ELF-1 (cell line): Measurements from ENCODE around the gene RNU6-9.

Experiments
- DNase-seq: peaks from one replicate; pipeline ENCODE4 v3.0.0-alpha.2; 2016; ENCODE audit warnings: low read depth, low spot score

RNU6-9 gene

DNA sequence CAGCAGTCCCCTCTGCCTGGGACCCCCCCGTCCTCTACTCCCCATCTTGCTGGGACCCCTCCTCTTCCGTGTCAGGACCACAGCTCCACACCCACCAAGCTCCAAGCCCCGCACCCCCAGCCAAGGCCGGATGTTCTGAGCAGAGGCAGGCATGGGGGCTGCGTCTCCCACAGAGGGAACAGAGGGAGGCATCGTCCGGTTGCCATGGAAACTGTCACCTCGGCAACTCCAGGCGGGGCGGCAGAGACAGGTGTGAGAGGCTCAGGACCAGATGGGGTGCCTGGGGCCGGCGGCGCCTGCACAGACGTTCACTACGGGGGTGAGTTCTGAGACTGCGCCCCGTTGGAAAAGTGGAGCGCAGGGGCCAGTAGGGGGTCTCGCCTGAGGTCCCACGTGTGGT lies 5.4 kb downstream of the RNU6-9 start:
- DNase-seq, result no peak

- no peak for DNase-seq
These were observed 6.2 kb downstream of the RNU6-9 start for GRCh38 chr19:899336-900042.

- no peak for DNase-seq
These were observed 6.7 kb downstream of the RNU6-9 start for GRCh38 chr19:900043-900301.

GRCh38 chr19:900302-901111 lies 7.2 kb downstream of the RNU6-9 start:
- peak; percentile 45 for DNase-seq

DNA sequence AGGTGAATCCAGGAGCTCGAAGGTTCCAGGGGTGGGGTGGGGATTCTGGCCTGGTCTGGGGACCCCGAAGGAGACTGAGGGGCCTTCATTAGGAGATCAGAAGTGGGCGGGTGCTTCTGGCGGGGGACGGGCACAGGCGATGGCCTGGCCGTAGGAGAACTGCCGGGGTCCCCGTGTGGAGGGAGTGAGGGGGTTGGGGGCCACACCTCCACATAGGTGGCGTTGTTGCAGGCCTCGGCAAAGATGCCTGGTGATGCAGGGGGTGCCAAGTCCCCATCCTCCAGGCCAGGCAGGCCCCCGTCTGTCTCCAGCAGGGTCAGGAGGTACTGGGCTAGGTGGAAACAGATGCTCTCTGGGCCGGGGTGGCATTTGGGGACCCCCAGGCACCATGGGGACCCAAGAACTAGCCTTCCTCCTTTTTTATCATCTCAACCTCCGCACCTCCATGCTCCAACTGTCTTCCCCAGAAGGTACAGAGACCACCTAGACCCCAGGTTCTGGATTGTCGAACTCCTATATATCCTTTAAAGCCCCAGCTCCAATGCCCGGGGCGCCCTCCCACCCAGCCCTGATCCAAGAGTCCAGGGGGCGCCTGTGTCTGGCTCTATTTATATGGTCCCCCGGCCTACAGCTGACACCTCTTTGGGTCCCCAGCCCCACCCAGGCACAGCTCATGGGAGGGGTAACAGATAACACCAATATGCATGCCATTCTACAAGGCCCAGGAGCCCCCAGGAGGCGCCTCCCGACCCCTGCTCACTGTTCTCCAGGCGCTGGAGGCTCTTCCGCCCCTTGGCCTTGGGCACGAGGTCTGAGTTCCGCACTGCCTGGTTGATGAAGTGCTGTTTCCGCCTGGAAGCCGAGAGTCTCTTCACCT lies 8.2 kb downstream of the RNU6-9 start:
- no peak for DNase-seq

DNA sequence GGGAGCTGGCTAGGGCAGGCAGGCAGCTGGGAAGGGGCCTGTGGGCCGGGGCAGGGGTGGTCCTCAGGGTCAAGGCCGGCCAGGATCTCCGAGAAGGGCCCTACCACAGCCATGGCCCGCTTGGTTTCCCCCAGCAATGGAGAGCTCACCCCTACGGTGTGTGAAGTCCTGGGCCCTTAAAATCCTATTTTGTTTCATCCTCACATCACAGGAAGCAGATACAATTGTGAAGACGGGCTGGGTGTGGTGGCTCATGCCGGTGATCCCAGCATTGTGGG lies 8.7 kb downstream of the RNU6-9 start:
- DNase-seq, result no peak

DNA sequence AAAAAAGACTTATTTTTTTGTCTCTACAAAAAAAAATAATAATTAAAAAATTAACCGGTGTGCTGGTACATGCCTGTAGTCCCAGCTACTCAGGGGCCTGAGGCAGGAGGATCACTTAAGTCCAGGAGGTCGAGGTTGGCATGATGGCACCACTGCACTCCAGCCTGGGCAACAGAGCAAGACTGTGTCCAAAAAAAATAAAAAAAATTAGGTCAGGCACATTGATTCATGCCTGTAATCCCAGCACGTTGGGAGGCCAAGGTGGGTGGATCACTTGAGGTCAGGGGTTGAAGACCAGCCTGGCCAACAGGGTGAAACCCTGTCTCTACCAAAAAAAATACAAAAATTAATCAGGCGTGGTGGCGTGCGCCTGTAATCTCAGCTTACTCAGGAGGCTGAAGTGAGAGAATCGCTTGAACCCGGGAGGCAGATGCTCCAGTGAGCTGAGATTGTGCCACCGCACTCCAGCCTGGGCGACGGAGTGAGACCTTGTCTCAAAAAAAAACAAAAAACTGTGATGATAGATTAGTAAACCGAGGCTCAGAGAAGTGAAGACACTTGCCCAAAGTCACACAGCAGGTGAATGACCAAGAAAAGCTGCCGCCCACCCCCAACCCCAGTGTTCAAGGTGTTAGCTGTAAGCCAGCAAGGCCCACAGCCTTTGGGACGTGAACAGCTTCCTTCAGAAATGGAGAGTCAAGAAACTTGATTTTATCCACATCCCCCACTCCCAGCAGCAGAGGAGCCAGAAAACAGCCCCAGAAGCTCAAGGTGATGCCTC lies 9.4 kb downstream of the RNU6-9 start:
- no peak for DNase-seq

DNA sequence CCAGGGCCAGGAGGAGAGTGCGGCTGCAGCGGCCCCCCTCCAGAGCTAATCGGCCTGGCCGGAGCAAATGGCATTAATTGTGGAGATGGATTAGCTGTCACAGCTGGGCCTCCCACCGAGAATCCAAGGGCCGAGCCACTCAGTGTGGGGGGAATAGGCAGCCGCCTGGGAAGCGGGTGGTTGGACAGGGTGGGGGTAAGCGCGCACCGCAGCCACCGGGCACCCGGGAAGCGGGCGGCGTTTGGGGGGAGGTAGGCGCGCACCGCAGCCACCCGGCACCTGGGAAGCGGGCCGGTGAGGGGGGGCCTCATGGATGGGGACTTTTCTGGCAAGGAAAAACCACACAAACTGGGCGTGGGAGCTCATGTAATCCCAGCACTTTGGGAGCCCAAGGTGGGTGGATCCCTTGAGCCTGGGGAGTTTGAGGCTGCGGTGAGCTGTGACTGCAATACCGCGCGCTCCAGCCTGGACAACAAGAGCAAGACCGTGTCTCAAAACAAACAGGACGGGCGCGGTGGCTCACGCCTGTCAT lies 10.0 kb downstream of the RNU6-9 start:
- peak; percentile 57 for DNase-seq

DNA sequence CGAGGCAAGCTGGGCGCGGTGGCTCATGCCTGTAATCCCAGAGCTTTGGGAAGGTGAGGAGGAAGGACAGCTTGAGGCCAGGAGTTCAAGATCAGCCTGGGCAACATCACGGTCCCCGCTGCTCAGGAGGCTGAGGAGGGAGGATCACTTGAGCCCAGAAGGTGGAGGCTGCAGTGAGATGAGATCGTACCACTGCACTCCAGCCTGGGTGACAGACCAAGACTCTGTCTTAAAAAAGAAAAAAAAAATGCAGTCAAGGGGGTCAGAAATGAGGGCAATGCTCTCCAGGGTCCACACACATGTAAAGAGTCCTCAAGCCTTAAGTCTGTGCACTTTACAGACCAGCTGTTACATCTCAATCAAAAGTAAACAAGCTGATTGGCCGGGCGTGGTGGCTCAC lies 11.3 kb downstream of the RNU6-9 start:
- no peak for DNase-seq

GRCh38 chr19:906480-906879 lies 13.2 kb downstream of the RNU6-9 start:
- no peak for DNase-seq

GRCh38 chr19:907183-907853 lies 14.0 kb downstream of the RNU6-9 start:
- DNase-seq, result no peak

DNA sequence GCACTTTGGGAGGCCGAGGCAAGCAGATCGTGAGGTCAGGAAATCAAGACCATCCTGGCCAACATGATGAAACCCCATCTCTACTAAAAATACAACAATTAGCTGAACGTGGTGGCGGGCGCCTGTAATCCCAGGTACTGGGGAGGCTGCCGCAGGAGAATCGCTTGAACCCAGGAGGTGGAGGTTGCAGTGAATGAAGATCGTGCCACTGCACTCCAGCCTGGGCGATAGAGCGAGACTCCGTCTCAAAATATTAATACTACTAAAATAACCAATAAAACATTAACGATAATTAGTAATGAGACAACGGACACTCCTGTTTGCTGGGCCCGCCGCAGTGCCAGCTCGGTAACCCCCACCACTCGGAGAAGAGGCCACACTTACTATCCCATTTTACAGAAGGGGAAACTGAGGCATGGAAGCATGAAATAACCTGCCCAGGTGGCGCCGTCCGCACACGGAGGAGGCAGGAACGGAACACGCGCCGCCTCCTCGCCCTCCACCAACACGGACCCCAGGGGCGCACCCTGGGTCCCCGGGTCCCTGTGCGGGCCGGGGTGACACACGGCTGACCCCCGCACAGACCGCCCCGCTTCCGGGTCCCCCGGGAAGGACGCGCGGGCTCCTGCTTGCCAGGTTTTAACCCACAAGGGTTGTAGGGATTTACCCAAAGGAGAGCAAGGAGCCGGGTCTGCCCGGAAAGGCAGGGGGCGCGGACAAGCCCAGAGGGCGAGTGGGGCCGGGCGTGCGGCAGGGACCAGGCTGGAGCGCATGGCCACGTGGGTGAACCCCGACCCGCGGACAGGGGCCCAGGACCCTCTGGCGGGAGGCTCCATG lies 18.1 kb downstream of the RNU6-9 start:
- DNase-seq, result no peak

DNA sequence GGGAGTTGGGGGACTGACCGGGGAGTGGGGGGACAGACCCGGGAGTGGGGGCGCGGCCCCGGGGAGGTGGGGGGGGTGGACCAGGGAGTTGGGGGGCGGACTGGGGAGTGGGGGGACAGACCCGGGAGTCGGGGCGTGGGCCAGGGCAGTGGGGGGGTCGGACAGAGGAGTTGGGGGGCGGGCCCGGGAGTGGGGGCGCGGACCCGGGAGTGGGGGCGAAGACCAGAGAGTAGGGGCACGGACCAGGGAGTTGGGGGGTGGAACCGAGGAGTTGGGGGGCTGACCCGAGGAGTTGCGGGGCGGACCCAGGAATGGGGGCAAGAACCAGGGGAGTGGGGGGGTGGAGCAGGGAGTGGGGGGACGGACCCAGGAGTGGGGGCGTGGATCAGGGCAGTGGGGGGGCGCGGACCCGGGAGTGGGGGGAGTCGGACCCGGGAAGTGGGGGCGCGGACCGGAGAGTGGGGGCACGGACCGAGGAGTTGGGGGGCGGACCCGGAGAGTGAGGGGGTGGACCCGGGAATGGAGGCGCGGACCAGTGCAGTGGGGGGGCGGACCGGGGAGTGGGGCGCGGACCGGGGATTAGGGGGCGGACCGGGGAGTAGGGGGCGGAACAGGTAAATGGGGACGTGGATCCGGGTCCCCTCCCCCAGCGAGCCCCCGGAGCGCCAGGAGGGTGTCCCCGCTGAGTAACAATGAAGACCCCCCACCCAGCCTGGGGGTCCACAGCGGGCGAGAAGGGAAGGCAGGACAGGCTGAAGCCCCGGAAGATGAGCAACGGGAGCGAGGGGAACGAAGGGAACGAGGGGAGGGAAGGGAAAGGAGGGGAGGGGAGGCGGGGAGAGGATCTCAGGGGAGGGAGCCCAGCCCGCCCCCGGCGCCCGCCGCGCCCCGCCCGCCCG lies 19.1 kb downstream of the RNU6-9 start:
- DNase-seq, result no peak

DNA sequence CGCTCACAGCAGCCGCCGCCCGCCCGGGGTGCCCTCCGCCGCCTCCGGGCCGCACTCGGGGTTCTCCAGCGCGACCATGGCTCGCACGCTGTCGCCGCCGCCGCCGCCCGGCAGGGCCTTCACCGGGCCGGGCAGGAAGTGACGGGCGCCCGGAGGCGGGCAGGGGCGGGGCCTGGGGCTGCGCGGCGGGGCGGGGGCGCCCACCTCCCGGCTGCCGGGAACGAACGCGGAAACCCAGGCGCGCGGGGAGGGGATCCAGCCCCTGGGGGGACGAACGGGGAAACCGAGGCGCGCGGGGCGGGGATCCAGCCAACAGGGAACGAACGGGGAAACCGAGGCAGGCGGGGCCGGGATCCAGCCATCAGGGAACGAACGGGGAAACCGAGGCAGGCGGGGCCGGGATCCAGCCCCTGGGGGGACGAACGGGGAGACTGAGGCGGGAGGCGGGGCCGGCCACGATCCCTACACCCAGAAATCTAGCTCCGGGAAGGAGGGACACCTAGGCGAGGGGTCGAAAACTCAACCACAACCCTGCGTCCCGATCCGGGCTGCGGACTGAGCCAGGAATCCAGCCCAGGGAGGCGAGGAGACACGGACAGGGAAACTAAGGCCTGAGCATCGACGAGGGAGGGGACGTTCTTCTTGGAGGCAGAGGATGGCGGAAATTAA lies 19.9 kb downstream of the RNU6-9 start, which contains the start of gene R3HDM4:
TSS of gene R3HDM4 (minus strand) at position 140 of the 669 bp plus-strand sequence. CDS start at position 78, 62 bp downstream.
- DNase-seq, result no peak

DNA sequence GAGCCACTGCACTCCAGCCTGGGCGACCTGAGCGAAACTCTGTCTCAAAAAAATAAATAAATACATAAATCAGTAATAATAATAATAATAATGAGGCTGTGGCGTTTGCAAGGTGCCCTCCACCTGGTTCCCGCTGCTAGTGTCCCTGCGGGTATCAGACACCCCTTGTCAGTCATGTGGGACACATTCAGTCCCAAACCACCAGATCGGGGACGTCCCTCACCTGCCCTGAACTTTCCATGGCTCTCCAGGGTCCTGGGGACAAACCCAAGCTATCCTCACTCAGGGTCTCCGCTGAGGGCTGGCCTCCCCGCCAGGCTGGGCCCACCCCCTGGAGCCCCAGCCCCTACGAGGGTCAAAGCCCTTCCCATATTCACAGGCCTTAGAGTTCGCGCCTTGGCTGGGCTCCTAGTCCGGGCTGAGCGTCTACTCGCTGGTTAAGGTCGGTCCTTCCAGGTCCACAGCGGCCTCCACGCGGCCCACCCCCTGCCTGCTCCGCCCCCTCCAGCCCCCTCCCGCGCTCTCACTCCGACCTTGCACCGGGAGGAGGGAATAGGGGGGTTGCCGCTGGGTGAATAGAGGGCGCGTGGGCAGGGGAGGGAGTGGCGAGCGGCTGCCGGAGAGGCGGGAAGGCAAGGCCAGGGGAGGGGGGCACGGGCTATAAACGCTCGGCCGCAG lies 23.5 kb downstream of the RNU6-9 start:
- DNase-seq, result no peak

DNA sequence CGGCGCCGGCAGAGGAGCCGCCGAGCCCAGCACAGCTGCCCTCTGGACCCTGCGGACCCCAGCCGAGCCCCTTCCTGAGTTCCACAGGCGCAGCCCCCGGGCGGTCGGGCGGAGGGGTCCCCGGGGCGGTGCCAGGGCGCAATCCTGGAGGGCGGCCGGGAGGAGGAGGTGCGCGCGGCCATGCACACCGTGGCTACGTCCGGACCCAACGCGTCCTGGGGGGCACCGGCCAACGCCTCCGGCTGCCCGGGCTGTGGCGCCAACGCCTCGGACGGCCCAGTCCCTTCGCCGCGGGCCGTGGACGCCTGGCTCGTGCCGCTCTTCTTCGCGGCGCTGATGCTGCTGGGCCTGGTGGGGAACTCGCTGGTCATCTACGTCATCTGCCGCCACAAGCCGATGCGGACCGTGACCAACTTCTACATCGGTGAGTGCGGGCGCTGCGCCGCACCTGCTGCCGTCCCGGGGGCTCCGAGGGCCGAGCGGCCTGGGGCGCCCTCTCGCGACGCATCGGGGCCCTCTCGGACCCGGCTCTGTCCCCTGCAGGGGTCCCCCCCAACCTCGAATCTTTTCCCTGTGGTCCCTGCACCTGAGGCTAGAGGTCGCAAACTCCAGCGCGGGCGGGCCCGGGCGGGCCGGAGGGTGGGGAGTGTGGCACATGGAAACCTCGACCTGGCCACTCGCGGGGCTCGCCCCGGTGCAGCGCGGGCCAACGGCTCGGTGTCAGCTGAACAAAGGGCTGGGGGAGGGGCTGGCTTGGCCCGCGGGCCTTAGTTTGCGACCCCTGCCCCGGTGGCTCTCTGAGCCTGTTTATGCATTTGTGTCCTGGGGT lies 24.3 kb downstream of the RNU6-9 start, which contains the start of gene KISS1R:
TSS of gene KISS1R (plus strand) at position 11 of the 829 bp plus-strand sequence. CDS start at position 181, 170 bp downstream.
- DNase-seq, result peak; percentile 79

- DNase-seq, result no peak
These were observed 24.8 kb downstream of the RNU6-9 start for GRCh38 chr19:918152-918437.
